ENCODE measurements around the gene CYB5R4. TPM values are rescaled to one million over a fixed set of nuclear protein-coding genes. Genes with fewer than 3 reads are reported as not detected.

Gene CYB5R4
- total and polyA plus RNA-seq, 2 of the 13 experiments (the other 11 are each of a cell fraction or from before 2014, with no cell fraction given), result 5.3 to 26.1 TPM

GRCh38 chr6:83853178-83854000 lies 6.1 kb upstream of the CYB5R4 start, which contains the start of gene RIPPLY2 (continued):
- no peak for TF ChIP-seq BCLAF1 (IDR thresholded peaks at IDR 0.05)
- TF ChIP-seq EED (CRISPR knock-in tag; IDR thresholded peaks at IDR 0.05), result no peak
- TF ChIP-seq ZNF740 (CRISPR knock-in tag; IDR thresholded peaks at IDR 0.05), result no peak
- TF ChIP-seq NR2F2 (IDR thresholded peaks at IDR 0.05; ENCODE audit: borderline replicate concordance, low read depth), result no peak
- peak; percentile 31; the same call in 1 of the 2 replicates for TF ChIP-seq CSRNP1 (CRISPR knock-in tag; IDR thresholded peaks at IDR 0.05)
- TF ChIP-seq ZNF605 (CRISPR knock-in tag; IDR thresholded peaks at IDR 0.05), result 0 out of 2 replicates have a peak, but pooled peaks have one; percentile 53
- no peak for TF ChIP-seq ARNT2 (CRISPR knock-in tag; IDR thresholded peaks at IDR 0.05; ENCODE audit: low read depth)
- peak; percentile 65 for TF ChIP-seq HNRNPLL (IDR thresholded peaks at IDR 0.05; ENCODE audit: low read depth, low read length, poor library complexity, severe bottlenecking)
- no peak for TF ChIP-seq KDM1A (CRISPR knock-in tag; IDR thresholded peaks at IDR 0.05)
- TF ChIP-seq TFDP1 (CRISPR knock-in tag; IDR thresholded peaks at IDR 0.05; ENCODE audit: borderline replicate concordance), result no peak
- TF ChIP-seq MTF2 (CRISPR knock-in tag; IDR thresholded peaks at IDR 0.05; ENCODE audit: borderline replicate concordance), result peak; percentile 70; the same call in 1 of the 2 replicates
- TF ChIP-seq ZSCAN5A (CRISPR knock-in tag; IDR thresholded peaks at IDR 0.05; ENCODE audit: borderline replicate concordance), result no peak
- TF ChIP-seq EZH2 (conservative IDR thresholded peaks at IDR 0.05; ENCODE audit: low read depth, low read length), result no peak

Data from HepG2 (cell line).